Activated T-cell treated with anti-CD3 and anti-CD28 coated beads for 24 hours (primary cell): ENCODE measurements around the gene TTLL1.
"Not testable (repeated sequence)": the region's sequence is repeated elsewhere in the genome, so short reads cannot be mapped to it uniquely, and the experiment has no call there.

Experiments
- DNase-seq: peaks from one replicate; pipeline ENCODE4 v3.0.0-alpha.2; 2020; ENCODE audit warnings: low read depth

The TTLL1 gene

DNA sequence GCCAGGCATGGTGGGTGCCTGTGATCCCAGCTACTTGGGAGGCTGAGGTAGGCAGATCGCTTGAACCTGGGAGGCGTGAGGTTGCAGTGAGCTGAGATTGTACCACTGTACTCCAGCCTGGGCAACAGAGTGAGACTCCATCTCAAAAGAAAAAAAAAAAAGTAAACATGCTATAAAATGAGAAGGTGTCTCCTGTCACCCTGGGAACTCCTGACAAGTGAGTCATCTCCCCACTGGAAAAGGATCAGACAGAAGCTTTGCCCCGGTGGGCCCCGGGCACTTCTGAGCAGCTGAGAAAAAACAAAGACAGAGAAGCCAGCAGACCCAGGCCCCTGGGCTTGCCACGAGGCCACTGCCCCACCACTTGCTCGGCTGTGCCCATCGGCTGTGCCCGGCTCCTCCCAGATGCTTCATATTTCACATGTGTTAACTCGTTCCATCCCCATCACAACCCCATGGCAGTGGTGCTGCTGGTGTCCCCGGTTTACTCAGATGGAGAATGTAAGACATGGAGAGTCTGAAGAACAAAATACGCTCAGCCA, 22.3 kb downstream of the TTLL1 start:
- no peak for DNase-seq

DNA sequence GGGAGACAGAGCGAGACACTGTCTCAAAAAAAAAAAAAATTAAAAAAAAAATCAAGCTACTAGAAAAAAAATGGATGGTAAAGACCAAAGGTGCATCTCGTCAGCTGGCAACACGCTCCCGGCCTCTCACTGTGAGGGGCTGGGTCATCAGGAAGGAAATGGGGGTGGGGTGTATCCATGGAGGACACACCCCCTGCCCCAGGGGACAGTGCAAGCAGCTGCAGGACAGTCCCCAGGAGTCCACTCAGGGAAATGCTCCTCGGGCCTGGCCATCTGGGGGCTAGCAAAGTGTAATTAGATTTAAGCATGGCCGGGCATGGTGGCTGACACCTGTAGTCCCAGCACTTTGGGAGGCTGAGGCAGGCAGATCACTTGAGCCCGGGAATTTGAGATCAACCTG, 23.1 kb downstream of the TTLL1 start:
- DNase-seq, result no peak

DNA sequence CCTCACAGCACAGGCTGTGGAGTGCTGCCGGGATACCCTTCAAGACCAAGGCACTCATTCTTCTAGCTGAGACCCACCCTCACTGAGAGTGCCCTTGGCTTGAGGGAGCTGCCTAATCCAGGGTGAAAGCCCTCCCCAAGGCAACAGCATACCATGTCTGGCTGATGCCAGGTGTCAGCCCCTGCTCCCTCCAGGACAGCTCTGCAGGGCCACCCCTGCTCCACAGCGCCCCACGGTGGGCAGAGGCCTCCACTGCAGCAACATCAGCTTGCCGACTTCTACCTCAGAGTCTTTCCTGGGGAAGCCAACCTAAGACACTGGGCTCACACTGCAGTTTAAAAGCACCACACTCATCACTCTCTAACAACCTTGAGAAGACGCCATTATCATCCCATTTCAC, 29.0 kb downstream of the TTLL1 start:
- peak; percentile 14 for DNase-seq

DNA sequence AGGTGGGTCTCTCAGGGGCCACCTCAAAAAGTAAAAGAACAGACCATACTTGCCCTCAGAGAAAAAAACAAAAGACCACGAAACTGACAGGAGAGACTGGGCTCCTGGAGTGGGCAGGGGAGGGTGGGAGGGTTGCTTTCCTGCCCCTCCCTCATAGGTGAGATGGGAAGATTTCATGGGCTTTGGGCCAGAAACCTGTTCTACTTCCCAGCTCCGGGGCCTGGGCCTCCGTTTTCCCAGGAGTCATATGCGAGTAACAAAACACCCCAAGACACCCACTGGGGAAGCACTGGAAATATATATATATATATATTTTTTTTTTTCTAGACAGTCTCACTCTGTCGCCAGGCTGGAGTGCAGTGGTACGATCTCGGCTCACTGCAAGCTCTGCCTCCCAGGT, 31.6 kb downstream of the TTLL1 start:
- DNase-seq, result no peak

DNA sequence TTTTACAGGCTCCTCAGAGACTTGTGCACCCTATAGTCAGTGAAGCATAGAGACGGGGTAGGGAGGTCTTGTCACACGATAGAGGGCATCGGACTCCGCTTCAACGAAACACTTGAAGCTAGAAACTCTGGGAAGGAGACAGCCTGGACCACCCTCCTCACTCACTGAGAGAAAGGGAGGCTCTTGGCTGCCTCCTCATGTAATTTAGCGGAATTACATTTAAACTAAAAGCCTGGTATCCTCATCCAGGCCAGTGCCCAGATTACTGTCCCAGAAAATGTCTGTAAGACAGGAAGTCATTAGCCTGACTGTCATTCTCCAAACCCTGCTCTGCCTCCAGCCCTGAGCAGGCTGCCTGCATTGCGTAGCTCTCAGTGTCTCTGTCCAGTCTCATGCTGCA, 36.0 kb downstream of the TTLL1 start:
- no peak for DNase-seq

DNA sequence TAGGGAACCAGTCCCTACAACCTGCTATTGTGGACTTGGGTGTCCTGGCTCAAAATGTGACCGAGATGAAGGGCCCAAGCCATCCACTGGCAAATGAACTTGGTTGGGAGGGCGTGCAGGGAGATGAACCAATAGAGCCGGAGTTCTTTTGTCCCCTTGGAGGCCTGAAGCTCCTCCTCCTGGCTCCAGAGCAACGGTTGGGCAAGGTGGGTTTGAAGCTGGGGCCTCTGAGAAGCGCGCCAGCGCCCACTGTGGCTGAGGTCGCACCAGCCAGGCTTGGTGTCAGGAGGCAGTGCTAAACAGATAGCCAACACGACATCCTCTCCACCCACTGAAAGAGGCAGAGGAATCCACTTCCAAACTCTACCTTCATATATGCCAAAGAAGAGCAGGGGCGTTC, 38.2 kb downstream of the TTLL1 start:
- DNase-seq, result no peak

DNA sequence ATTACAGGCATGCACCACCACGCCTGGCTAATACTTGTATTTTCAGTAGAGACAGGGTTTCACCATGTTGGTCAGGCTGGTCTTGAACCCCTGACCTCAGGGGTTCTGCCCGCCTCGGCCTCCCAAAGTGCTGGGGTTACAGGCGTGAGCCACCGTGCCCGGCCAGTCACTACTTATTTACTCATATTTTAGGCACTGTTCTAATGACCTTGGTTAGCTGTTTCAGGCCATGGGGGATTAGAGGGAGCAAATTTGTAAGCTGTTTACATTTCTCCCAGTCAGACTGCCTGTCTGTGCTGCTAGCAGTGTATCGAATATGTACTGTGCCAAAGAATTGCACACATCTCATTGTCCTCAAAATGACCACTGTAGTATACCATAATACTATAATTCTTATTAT, 41.6 kb downstream of the TTLL1 start:
- no peak for DNase-seq

DNA sequence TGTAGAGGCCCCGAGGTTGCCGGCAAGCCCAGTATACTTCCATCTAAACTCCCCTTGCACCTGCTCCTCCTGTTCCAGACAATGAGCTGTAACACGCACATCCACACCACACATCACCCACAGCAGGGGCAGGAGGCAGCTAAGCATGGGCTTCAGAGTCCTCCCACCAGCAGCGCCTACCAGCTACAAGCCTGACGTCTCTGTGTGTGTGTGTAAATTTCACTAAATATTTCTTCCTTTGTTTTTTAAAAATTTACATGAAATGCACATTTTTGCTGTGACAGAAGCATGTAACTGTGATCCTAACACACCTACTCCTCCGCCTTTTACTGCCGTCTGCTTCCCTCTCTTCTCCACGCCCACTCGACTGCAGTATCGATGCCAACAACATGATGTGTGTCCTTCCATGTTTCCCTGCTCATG, 44.9 kb downstream of the TTLL1 start:
- no peak for DNase-seq

DNA sequence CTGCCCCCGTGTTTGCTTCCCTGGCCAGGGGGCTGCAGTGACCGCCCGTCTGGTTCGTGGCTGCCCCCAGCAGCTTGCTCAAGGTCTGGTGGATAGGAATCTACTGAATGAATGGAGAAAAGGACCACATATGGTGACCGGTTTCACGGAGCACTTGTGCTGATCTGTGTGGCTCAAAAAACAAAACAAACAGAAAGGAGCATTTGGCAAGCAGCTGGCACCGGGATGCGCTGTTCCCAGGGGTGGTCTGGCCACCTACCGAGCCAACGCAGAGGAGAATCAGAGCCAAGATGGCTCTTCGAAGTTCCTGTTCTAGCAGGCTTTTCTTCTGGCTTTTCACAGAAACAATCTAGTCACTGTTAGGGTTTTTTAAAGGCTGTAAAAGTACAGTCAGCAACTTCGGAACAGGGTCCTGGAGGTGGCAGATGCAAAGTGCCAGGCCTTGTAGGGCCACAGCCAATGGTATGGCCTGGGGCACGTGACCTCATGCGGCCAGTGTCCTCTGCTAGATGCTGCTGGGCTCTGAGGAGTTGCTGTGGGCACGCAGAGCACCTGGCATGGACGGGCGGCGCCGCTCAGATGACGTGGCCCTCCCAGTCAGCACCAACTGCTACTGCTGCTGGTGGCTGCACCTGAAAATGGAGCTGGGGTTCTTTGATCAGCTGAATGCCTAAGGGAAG, 47.0 kb downstream of the TTLL1 start:
- no peak for DNase-seq

DNA sequence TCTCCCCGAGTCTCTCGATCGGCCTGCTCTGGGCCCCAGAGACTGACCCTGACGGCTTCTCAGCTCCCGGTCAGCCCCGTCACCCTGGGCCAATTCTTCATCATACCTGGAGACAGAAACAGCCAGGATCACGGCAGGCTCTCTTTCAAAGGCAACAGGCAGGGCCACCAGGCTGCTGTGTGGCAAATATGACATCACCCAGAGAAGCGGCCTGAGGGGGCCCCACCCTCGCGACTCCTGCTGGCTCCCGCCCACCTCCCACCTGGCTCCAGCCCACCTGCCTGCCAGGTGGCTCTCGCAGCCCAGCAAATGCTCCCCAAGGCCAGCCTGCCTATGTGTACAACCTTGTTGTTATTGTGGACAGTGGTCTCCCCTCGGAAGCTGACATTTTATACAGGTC, 49.4 kb downstream of the TTLL1 start:
- DNase-seq, result no peak

DNA sequence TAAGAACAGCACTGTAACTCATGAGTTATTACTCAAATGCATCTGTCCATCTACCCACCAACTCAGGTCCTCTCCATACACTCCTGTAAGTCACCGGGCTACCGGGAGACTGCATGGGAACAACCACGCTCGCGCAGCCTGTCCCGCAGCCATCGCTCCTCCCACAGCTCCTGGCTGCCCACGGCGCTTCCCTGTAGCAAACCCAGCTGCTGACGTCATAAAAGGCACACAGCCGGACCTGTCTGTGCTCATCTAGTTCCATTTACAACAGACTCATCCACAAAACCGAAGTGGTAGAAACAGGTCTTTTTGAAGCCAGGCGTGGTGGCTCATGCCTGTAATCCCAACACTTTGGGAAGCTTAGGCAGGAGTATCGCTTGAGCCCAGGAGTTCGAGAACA, 50.9 kb downstream of the TTLL1 start:
- no peak for DNase-seq

DNA sequence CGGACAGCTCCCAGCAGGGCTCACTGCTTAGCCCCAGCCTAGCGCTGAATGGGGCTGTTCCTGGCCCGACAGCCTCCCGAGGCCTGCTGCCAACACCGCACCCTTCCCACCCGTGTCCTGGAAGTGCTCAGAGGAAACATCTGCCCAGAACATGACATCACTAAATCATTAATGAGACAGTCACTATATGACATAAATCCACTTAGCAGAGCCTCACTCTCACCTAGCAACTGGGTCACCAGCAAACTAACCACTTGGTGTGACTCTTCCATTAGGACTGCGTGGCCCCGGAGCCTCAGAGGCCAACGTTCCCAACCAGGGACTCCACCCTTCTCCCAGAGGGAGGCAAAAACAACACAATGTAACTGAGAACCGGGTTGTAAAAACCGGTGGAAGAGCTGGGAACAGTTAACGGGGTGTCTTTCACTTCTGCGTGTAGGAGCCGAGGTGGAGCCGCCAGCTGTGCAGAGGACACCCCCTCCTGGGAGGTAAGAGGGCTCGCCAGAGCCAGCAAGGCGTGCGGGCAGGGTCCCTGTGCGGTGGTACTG, 52.8 kb downstream of the TTLL1 start:
- DNase-seq, result no peak

DNA sequence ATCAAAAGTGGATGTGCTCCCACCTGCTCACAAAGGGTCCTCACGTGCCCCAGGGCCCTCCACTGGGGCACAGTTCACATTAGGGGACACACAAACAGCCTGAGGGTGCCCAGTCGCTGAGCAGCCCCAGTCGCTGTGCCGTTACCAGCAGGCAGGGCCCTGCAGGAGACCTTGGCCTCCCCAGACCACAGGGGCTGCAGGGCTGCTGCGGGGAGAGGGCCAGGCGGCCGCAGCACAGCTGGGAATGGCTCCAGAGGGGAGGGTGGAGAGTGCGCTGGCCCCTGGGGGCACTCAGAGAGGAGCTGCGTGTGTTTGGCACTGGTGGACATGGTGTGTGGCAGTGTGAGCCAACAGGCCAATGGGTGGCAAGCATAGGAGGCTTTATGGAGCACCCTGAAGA, 53.9 kb downstream of the TTLL1 start:
- DNase-seq, result no peak

DNA sequence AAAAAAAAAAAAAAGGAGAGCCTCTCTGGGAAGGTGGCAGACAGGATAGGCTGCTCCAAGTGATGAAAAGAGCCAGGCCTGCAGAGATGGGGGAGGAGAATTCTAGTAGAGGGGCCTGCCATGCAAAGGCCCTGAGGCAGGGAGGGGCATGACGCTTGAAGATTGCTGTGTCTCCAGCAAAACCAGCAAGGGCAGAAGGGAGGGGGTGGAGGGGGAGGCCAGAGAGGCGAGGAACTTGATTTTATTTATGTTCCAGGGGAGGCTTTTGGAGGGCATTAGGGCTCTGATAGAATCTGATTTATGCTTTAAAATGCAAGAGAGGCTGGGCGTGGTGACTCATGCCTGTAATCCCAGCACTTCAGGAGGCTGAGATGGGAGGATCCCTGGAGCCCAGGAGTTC, 57.6 kb downstream of the TTLL1 start:
- DNase-seq, result no peak

DNA sequence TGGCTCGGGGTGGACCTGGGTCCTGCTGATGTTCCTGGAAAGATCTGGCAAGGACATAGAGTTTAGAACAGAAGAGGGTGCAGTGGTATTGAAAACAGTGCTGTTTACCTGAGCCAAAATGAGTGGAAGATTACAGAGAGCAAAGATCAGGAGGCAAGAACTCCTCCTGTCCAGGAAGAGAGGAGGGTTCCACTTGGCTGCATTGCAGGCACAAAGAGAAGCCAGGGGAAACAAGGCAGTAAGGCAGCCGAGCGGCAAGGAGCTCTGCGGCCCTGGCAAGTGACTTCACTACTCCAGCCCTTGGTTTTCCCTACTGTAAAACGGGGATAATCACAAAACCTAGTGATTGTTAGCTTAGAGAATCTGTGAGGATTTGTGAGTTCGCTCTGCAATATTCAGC, 70.6 kb downstream of the TTLL1 start:
- DNase-seq, result no peak

DNA sequence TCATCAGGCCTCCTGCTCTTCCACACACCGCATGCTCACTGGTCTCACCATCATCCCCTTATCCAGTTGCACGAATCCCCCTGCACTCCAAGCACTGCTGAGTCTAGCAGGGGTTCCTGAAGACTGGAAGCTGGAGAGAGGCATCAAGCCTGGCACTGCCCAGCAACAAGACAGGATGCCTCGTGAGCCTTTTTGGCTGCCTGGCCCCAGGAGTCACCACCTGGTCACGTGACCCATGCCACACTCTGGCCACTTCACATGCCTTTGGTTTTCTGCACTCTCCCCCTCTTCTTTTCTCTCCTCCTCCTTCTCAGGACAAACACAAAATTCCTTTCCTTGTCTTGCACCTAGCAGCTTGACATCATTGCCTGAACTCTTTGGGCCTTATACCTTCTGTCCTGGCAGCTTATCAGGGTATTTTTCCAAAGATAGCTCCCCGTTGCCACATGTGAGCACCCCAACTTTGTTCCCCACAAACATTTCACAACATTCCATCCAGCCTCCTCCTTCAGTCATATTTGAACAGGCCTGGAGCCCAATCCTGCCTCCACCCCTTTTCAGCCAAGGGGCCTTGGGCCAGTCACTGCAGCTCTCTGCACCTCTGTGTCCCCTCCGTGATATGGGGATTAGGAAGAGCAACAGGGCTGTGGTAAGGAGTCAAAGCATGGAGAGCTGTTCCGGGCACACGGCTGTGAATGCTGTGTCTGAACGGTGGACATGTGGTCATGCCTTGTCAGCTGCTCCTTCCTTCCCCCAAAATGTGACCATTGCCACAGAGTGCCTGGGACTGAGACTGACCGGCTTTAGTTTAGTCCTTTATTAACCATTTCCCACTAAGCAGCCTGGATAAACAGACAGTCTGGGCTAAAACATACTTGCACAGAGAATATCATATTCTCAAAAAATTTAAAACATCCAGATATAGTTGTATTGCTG, 71.4 kb downstream of the TTLL1 start:
- DNase-seq, result no peak

DNA sequence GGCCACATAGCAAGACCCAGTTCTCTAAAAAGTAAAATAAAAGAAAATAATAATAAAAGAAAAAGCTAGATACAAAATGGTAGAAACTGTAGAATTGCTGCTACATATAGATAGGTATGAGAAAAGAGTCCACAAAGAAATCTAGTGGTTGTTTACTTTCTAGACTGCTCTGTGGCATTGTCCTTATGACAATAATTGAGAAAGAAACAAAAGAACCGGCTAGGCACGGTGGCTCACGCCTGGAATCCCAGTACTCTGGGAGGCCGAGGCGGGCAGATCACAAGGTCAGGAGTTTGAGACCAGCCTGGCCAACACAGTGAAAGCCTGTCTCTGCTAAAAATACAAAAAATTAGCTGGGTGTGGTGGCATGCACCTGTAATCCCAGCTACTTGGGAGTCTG, 73.0 kb downstream of the TTLL1 start:
- DNase-seq, result not testable (repeated sequence)

DNA sequence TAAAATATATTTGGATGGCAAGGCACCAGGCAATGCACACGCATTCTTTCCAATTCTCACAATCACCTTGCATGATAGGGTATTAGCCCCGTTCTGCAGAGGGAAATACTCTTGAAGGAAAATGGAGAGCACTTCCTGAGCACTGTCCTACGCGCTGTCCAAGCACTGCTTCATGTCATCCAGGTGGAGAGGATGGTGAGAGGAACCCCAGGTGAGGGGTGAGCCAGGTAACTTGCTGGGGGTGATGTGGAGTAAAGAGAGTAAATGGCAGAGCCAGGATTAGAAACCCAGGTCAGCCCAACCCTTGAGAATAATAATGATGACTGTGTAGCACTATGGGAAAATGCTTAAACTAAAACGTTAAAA, 73.5 kb downstream of the TTLL1 start:
- no peak for DNase-seq

DNA sequence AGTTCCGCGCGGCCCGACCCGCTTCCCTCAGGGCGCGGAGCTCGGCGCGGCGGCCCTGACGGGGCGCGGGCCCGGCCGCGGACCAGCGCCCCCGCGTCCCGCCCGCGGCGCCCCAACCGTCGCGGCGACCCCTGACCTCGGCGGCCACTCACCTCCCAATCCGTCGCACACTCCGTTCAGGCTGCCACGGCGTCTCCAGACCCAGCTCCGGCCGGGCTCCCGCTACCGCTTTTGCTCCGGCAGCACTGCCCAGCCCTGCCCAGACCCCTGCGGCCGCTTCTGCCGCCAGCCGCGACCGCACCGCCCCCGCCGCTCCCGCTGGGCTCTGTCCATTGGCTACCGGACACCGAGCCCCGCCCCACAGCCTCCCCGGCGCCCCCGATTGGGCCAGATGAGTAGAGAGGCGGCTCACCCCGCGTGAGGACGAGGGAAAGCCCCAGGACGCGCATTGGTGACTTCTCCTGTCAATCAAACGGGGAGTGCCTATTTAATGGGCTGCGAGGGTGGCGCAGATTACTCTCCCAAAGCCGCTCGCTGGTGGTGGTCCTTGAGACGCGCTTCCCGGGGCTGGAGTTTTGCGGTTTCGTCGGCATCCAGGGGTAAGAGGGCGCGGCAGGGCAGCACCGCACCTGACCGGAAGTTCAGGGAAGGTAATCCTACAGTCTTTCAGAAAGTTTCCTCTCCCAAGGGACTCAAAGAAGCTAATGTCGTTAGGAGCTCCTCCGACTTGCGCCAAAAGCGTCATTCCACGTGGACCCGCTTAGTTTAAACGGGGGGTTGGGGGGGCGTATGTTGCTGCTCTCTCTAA, 74.1 kb downstream of the TTLL1 start, which contains the start of gene PACSIN2:
TSS of gene PACSIN2 (minus strand) at position 281 of the 808 bp plus-strand sequence. CDS start 103,069 bp downstream, outside the sequence.
- peak; percentile 98 for DNase-seq

DNA sequence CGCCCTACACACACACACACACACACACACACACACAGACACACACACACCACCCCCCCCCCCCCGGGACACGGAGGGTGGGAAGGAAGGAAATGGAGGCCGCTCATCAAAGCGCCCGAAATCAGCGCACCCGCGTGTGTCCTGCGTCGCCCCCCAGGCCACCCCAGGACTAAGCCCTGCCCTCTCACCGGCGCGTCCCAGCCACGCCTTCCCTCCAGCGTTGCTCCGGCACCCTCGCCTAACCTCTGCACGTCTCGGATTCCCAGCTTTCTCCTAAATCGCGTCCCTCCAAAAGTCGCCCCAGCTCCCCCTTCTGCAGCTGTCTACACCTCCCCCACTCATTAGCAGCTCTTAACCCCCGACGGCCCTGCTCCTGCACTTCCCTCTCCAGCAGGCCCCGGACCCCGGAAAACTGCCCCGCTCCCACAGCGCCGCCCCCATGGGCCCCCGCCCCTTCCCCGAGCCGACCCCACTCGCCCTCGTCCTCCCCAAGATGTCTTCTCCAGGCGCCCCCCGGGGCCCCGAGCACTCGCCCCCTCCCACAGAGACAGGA, 74.8 kb downstream of the TTLL1 start:
- DNase-seq, result no peak
